ENCODE data around the gene ZNF425.

GRCh38 chr7:149125189-149125862 lies 798 bp downstream of the ZNF425 start:
- TF ChIP-seq, protein P1, sequence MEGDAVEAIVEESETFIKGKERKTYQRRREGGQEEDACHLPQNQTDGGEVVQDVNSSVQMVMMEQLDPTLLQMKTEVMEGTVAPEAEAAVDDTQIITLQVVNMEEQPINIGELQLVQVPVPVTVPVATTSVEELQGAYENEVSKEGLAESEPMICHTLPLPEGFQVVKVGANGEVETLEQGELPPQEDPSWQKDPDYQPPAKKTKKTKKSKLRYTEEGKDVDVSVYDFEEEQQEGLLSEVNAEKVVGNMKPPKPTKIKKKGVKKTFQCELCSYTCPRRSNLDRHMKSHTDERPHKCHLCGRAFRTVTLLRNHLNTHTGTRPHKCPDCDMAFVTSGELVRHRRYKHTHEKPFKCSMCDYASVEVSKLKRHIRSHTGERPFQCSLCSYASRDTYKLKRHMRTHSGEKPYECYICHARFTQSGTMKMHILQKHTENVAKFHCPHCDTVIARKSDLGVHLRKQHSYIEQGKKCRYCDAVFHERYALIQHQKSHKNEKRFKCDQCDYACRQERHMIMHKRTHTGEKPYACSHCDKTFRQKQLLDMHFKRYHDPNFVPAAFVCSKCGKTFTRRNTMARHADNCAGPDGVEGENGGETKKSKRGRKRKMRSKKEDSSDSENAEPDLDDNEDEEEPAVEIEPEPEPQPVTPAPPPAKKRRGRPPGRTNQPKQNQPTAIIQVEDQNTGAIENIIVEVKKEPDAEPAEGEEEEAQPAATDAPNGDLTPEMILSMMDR (IDR thresholded peaks at IDR 0.05) = no peak
- no peak for TF ChIP-seq POLR2AphosphoS5 (IDR thresholded peaks at IDR 0.05; ENCODE audit: low read depth, low read length)
- TF ChIP-seq TCF7L2 (IDR thresholded peaks at IDR 0.05; ENCODE audit: low read depth, low read length) = no peak

All from Panc1 (cell line).